ENCODE data around the gene LTV1. TPM values are rescaled to one million over a fixed set of nuclear protein-coding genes. Genes with fewer than 3 reads are reported as not detected.

The LTV1 gene
- total RNA-seq, 1 donor from 2014 or later: 11.7 TPM

- DNase-seq (ENCODE audit: low read depth in 2 of 2): no peak
These were observed 41.2 kb downstream of the LTV1 start for GRCh38 chr6:143884216-143884900.

GRCh38 chr6:143885116-143885515 lies 42.0 kb downstream of the LTV1 start:
- no peak for DNase-seq (ENCODE audit: low read depth in 2 of 2)

GRCh38 chr6:143894655-143895054 lies 51.5 kb downstream of the LTV1 start:
- DNase-seq (ENCODE audit: low read depth in 2 of 2): no peak

- DNase-seq (ENCODE audit: low read depth in 2 of 2): no peak
These were observed 53.2 kb downstream of the LTV1 start for GRCh38 chr6:143896126-143896860.

- DNase-seq (ENCODE audit: low read depth in 2 of 2): no peak
These were observed 57.2 kb downstream of the LTV1 start for GRCh38 chr6:143900358-143900757.

GRCh38 chr6:143901885-143902750 lies 59.0 kb downstream of the LTV1 start:
- DNase-seq (ENCODE audit: low read depth in 2 of 2): peak in 1 of 2 donors; percentile 61

GRCh38 chr6:143902827-143903226 lies 59.7 kb downstream of the LTV1 start:
- DNase-seq (ENCODE audit: low read depth in 2 of 2): no peak

- DNase-seq (ENCODE audit: low read depth in 2 of 2): no peak
These were observed 67.9 kb downstream of the LTV1 start for GRCh38 chr6:143911028-143911427.

- no peak for DNase-seq (ENCODE audit: low read depth in 2 of 2)
These were observed 69.5 kb downstream of the LTV1 start for GRCh38 chr6:143912671-143913070.

Other genes starting within 250 kb of the LTV1 start
- gene PHACTR2, start 165.4 kb upstream of the LTV1 start, total RNA-seq: 145 and 207 TPM in 2 replicates
- gene ZC2HC1B, start 21.1 kb downstream of the LTV1 start, total RNA-seq: not detected in 2 replicates
- gene PLAGL1, start 164.9 kb downstream of the LTV1 start, total RNA-seq: 2.4 and 5.7 TPM in 2 replicates